GM19452 (cell line): ENCODE measurements around the gene PNMA1.

Experiments used
- ATAC-seq: cut with Tn5 transposase; IDR thresholded peaks from one replicate; pipeline ENCODE4 v1.9.1; 2021; ENCODE audit not compliant: unreplicated experiment

Gene PNMA1

GRCh38 chr14:73713803-73714655 is at the start of gene PNMA1:
TSS of gene PNMA1 (minus strand) at chr14:73714384. CDS start at chr14:73713639, 745 bp downstream.
- peak; percentile 71 for ATAC-seq

- no peak for ATAC-seq
Measured at GRCh38 chr14:73763396-73763795, 49.2 kb upstream of the PNMA1 start.

GRCh38 chr14:73762375-73762822 is 48.2 kb upstream of the PNMA1 start:
- ATAC-seq, result peak; percentile 28

- no peak for ATAC-seq
Measured at GRCh38 chr14:73761618-73762355, 47.6 kb upstream of the PNMA1 start.

GRCh38 chr14:73760598-73761586 is 46.7 kb upstream of the PNMA1 start:
- peak; percentile 4 for ATAC-seq

- ATAC-seq, result peak; percentile 57
Measured at GRCh38 chr14:73759714-73760597, 45.8 kb upstream of the PNMA1 start.

GRCh38 chr14:73759183-73759713 is 45.1 kb upstream of the PNMA1 start:
- ATAC-seq, result no peak

- no peak for ATAC-seq
Measured at GRCh38 chr14:73758392-73759182, 44.4 kb upstream of the PNMA1 start.

GRCh38 chr14:73757876-73758391 is 43.8 kb upstream of the PNMA1 start:
- no peak for ATAC-seq

- ATAC-seq, result no peak
Measured at GRCh38 chr14:73757381-73757780, 43.2 kb upstream of the PNMA1 start.

GRCh38 chr14:73755434-73756014 is 41.3 kb upstream of the PNMA1 start:
- ATAC-seq, result no peak

GRCh38 chr14:73754911-73755360 is 40.8 kb upstream of the PNMA1 start:
- ATAC-seq, result no peak

GRCh38 chr14:73753887-73754795 is 40.0 kb upstream of the PNMA1 start:
- ATAC-seq, result peak; percentile 41

- ATAC-seq, result no peak
Measured at GRCh38 chr14:73753124-73753886, 39.1 kb upstream of the PNMA1 start.

- ATAC-seq, result no peak
Measured at GRCh38 chr14:73752297-73752992, 38.3 kb upstream of the PNMA1 start.
